AG04450 (cell line): ENCODE results near the gene UNK. TPM values are rescaled to one million over a fixed set of nuclear protein-coding genes. Genes with fewer than 3 reads are reported as not detected.

Experiments
- CTCF ChIA-PET: fragments of 300-600, 350-600 bp; formaldehyde crosslinking; extraction: SDS; loops from one replicate; lab custom pipeline; 2022; ENCODE audit warnings: antibody characterized with exemption, inconsistent platforms; lab: Charles Lee
- POLR2A ChIA-PET: fragments of 350-600 bp; formaldehyde crosslinking; extraction: SDS; loops from one replicate; lab custom pipeline; 2021; ENCODE audit warnings: antibody characterized with exemption, inconsistent platforms; lab: Yijun Ruan, JAX
- DNase-seq: peaks from one replicate; pipeline ENCODE4 v3.0.0-alpha.2; 2011; ENCODE audit warnings: low read depth, low spot score
- H3K27ac ChIP-seq: one replicate; pipeline ENCODE4 v1.5.1; 2012; ENCODE audit warnings: low read depth, low read length, control low read depth
- H3K27me3 ChIP-seq: one replicate; pipeline ENCODE4 v1.6.0; 2012; ENCODE audit warnings: low read length; ENCODE audit not compliant: control insufficient read depth, insufficient read depth
- H3K4me3 ChIP-seq: 2 replicates; pipeline ENCODE4 v1.5.1; 2011; ENCODE audit warnings: mild to moderate bottlenecking, low read depth, low read length, control low read depth
- H3K9me3 ChIP-seq: 2 replicates; pipeline ENCODE4 v1.5.1; 2012; ENCODE audit warnings: low read length; ENCODE audit not compliant: control insufficient read depth, insufficient read depth
- CTCF ChIP-seq: IDR thresholded peaks from 2 replicates; pipeline ENCODE4 v1.5.1; 2011; ENCODE audit warnings: low read depth, low read length, control low read depth, inconsistent platforms
- polyA plus RNA-seq: library from polyadenylated mRNA; depleted of rRNA; stranded (reverse); fragments of >200 nt; gene quantifications from 2 replicates; pipeline ENCODE4 v1.2.3, GENCODE V29; 2011

UNK gene
- polyA plus RNA-seq, 1 experiment, result 11.4 TPM

DNA sequence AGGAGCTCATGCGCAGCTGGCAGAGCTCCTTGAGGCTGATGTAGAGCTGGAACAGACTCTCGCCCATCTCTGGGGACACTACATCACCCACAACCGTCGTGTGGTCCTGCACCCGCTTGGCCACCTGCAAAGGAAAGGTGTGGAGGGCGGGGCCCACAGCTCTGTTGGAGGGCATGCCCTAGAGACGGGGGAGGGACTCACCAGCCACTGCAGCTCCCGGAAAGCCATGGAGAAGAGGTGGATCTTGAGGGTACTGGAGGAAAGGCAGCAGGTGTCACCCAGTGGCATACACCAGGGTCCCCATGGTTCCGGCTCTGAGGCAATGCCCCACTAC is 51.0 kb downstream of the UNK start:
- H3K9me3 ChIP-seq, result no peaks in the 10 kb centered on the region; the same call in 1 of the 2 replicates
- H3K27ac ChIP-seq, result no peak overlapping the region
- no peak overlapping the region for H3K4me3 ChIP-seq
- ChIA-PET POLR2A (interaction anchor here (0.7 kb wide), 1 partner anchor 43 kb away, joined by 8 read pairs; the partner anchor contains the start of gene TRIM47), CTCF (no interaction called here)
- TF ChIP-seq CTCF, result no peak
- no peak for DNase-seq
- no peaks in the 10 kb centered on the region for H3K27me3 ChIP-seq

DNA sequence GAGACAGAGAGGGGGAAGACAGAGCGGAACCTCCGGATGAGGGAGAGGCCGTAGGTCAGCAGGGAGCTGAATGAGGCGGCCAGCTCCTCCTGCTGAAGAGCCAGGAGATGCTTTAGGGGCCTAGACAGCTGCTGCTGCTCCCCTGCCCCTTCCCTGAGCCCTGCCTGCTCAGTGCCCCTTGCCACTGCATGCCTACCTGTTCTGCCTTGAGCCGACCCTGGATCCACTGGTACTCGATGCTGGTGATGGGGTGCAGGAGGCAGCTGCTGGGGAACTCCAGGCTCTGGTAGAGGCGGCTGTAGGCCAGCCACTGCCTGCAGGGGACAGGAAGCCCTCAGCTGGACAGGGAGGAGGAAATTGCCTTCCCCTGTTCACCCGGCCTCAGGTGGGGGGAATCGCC is 52.0 kb downstream of the UNK start:
- CTCF ChIA-PET, result interaction anchor here (0.6 kb wide), 1 partner anchor 17 kb away, joined by 3 read pairs; no protein-coding TSS in a partner anchor
- Histone ChIP-seq H3K27ac (no peak overlapping the region), H3K9me3 (no peaks in the 10 kb centered on the region; the same call in 1 of the 2 replicates), H3K4me3 (no peak overlapping the region), H3K27me3 (no peaks in the 10 kb centered on the region)
- POLR2A ChIA-PET, result no interaction called here
- no peak for DNase-seq
- TF ChIP-seq CTCF, result no peak

GRCh38 chr17:75837899-75838298 is 53.3 kb downstream of the UNK start:
- CTCF ChIA-PET, result interaction anchor here (0.9 to 1.6 kb wide), 2 partner anchors 10 kb away, joined by 4 to 5 read pairs; no protein-coding TSS in a partner anchor
- no peak for TF ChIP-seq CTCF
- POLR2A ChIA-PET, result interaction anchor here (1.1 kb wide), 1 partner anchor 9 kb away, joined by 3 read pairs; no protein-coding TSS in a partner anchor

GRCh38 chr17:75838410-75838809 is 53.8 kb downstream of the UNK start:
- TF ChIP-seq CTCF, result no peak
- POLR2A ChIA-PET, result interaction anchor here (0.7 kb wide), 1 partner anchor 295 kb away, joined by 3 read pairs; no protein-coding TSS in a partner anchor
- DNase-seq, result no peak

More at GRCh38 chr17:75837899-75838298, 53.3 kb downstream of the UNK start:
- Histone ChIP-seq H3K27me3 (no peaks in the 10 kb centered on the region), H3K27ac (no peak overlapping the region), H3K9me3 (no peaks in the 10 kb centered on the region), H3K4me3 (no peak overlapping the region)
- DNase-seq, result no peak

GRCh38 chr17:75839942-75840798 is 55.6 kb downstream of the UNK start:
- no peak for TF ChIP-seq CTCF
- Histone ChIP-seq H3K4me3 (no peak overlapping the region), H3K27ac (no peak overlapping the region), H3K27me3 (no peaks in the 10 kb centered on the region), H3K9me3 (no peaks in the 10 kb centered on the region)
- ChIA-PET CTCF (interaction anchor here (0.6 to 1.0 kb wide), 2 partner anchors 12 to 39 kb away, joined by 3 to 7 read pairs; no protein-coding TSS in a partner anchor), POLR2A (interaction anchor here (1.5 kb wide), 1 partner anchor 60 kb away, joined by 7 read pairs; no protein-coding TSS in a partner anchor)
- no peak for DNase-seq

More at GRCh38 chr17:75838410-75838809, 53.8 kb downstream of the UNK start:
- H3K4me3 ChIP-seq, result no peak overlapping the region
- no peaks in the 10 kb centered on the region for H3K9me3 ChIP-seq
- no peak overlapping the region for H3K27ac ChIP-seq
- H3K27me3 ChIP-seq, result no peaks in the 10 kb centered on the region
- CTCF ChIA-PET, result interaction anchor here (1.6 kb wide), 1 partner anchor 10 kb away, joined by 5 read pairs; no protein-coding TSS in a partner anchor
